ENCODE measurements around the gene RAD51B. TPM values are rescaled to one million over a fixed set of nuclear protein-coding genes. Genes with fewer than 3 reads are reported as not detected.

Gene RAD51B
- total RNA-seq, 4 donors from 2014 or later = 12.6 to 26.4 (median 16.7) TPM

DNA sequence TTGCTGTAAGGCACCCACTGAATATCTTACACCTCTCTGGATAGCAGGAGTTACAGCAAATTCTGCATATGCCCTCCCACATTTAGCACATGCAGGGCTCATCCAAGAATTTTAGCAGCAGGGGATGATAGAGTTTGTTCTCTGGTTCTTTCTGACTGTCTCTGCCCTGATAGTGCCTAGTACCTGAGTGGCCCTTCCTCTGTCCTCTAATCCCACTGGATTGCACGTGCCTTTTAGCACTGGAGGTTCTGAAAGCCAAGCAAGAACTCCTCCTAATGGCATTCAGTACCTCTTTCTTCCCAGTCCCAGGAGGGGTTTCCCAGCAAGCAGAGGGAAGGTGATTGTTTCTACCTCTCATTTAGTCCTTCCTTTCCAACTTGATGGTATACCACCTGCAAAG is 566.9 kb downstream of the RAD51B start:
- peaks cover 0 to 45% (median 16%) of the 10 kb centered on the region in 4 donors for H3K4me1 ChIP-seq

GRCh38 chr14:68386950-68387779 is 567.6 kb downstream of the RAD51B start:
- Histone ChIP-seq H3K4me1 (peaks cover 4 to 52% (median 22%) of the 10 kb centered on the region in 4 donors), H3K4me3 (no peak overlapping the region), H3K27ac (no peak overlapping the region), H3K27me3 (no peaks in the 10 kb centered on the region), H3K36me3 (no peaks in the 10 kb centered on the region), H3K9me3 (no peaks in the 10 kb centered on the region)
- TF ChIP-seq CTCF (IDR thresholded peaks at IDR 0.05) (no peak), EP300 (IDR thresholded peaks at IDR 0.05) (no peak), POLR2A (IDR thresholded peaks at IDR 0.05) (no peak)
- no peak for DNase-seq (ENCODE audit: low spot score in 2 of 2)
- WGBS, 2 donors = 49 to 52% methylated on average over 6 of the region's 6 CpGs

More for the DNA sequence above, 566.9 kb downstream of the RAD51B start:
- H3K4me3 ChIP-seq = no peak overlapping the region
- 67 to 70% methylated on average over 1 of the region's 1 CpG for WGBS, 2 donors
- no peak for DNase-seq (ENCODE audit: low spot score in 2 of 2)
- H3K27me3 ChIP-seq = no peaks in the 10 kb centered on the region
- no peak for TF ChIP-seq POLR2A (IDR thresholded peaks at IDR 0.05)
- no peak for TF ChIP-seq CTCF (IDR thresholded peaks at IDR 0.05)
- H3K27ac ChIP-seq = no peak overlapping the region
- H3K36me3 ChIP-seq = no peaks in the 10 kb centered on the region
- no peaks in the 10 kb centered on the region for H3K9me3 ChIP-seq

GRCh38 chr14:68389943-68390342 is 570.4 kb downstream of the RAD51B start:
- peak overlapping the region in 2 of 4 donors; percentile 74 to 83 for H3K27ac ChIP-seq
- H3K27me3 ChIP-seq = no peaks in the 10 kb centered on the region
- WGBS, 2 donors = 65 to 68% methylated on average over 3 of the region's 3 CpGs
- H3K9me3 ChIP-seq = no peaks in the 10 kb centered on the region
- TF ChIP-seq CTCF (IDR thresholded peaks at IDR 0.05) (no peak), EP300 (IDR thresholded peaks at IDR 0.05) (peak in 1 of 2 donors; percentile 30)
- DNase-seq (ENCODE audit: low spot score in 2 of 2) = no peak
- no peaks in the 10 kb centered on the region for H3K36me3 ChIP-seq
- H3K4me3 ChIP-seq = no peak overlapping the region
- peaks cover 6 to 62% (median 25%) of the 10 kb centered on the region in 4 donors for H3K4me1 ChIP-seq

GRCh38 chr14:68390741-68391140 is 571.2 kb downstream of the RAD51B start:
- H3K36me3 ChIP-seq = no peaks in the 10 kb centered on the region
- no peak for DNase-seq (ENCODE audit: low spot score in 2 of 2)
- no peaks in the 10 kb centered on the region for H3K9me3 ChIP-seq
- no peaks in the 10 kb centered on the region for H3K27me3 ChIP-seq
- WGBS, 2 donors = 68 to 77% methylated on average over 2 of the region's 2 CpGs
- TF ChIP-seq EP300 (IDR thresholded peaks at IDR 0.05) = no peak
- H3K4me1 ChIP-seq = peaks cover 6 to 69% (median 29%) of the 10 kb centered on the region in 4 donors
- H3K4me3 ChIP-seq = no peak overlapping the region
- peak overlapping the region in 3 of 4 donors; percentile 11 to 83 (median 74) for H3K27ac ChIP-seq

GRCh38 chr14:68391311-68392014 is 571.9 kb downstream of the RAD51B start:
- no peak overlapping the region for H3K4me3 ChIP-seq
- no peaks in the 10 kb centered on the region for H3K27me3 ChIP-seq
- TF ChIP-seq CTCF (IDR thresholded peaks at IDR 0.05) = peak in 1 of 5 experiments; percentile 13
- peak in 1 of 2 donors; percentile 91 for TF ChIP-seq EP300 (IDR thresholded peaks at IDR 0.05)
- no peak for TF ChIP-seq POLR2A (IDR thresholded peaks at IDR 0.05)
- no peaks in the 10 kb centered on the region for H3K36me3 ChIP-seq
- peaks cover 6 to 76% (median 29%) of the 10 kb centered on the region in 4 donors for H3K4me1 ChIP-seq
- peak in 1 of 2 donors; percentile 59 for DNase-seq (ENCODE audit: low spot score in 2 of 2)
- 29% methylated on average over 4 of the region's 4 CpGs for WGBS, 2 donors
- H3K9me3 ChIP-seq = no peaks in the 10 kb centered on the region
- H3K27ac ChIP-seq = peak overlapping the region; percentile 37 to 83 (median 62)

All from tibial nerve (tissue), 4 donors.